Cardiac fibroblast (primary cell): ENCODE measurements around the gene NOS3.

Source experiments
- DNase-seq, 2 donors: peaks; one replicate each; pipeline versions ENCODE4 v3.0.0 to v3.0.0-alpha.2; 2010; ENCODE audit warnings: low read depth in 2 of 2
- H3K4me3 ChIP-seq, 2 donors: replicated peaks in 1 of 2; 1 replicate in 1 of 2; 2 replicates in 1 of 2; pipeline ENCODE4 v1.5.1; 2011; ENCODE audit warnings: low read depth in 2 of 2, low read length in 2 of 2, mild to moderate bottlenecking in 2 of 2, moderate library complexity in 1 of 2
- CTCF ChIP-seq: IDR thresholded peaks from one replicate; pipeline ENCODE4 v1.5.1; 2011; ENCODE audit warnings: low read depth, mild to moderate bottlenecking, low read length, inconsistent platforms

NOS3 gene

GRCh38 chr7:150956395-150957132 is 34.3 kb upstream of the NOS3 start:
- no peak for TF ChIP-seq CTCF
- no peak overlapping the region for H3K4me3 ChIP-seq
- no peak for DNase-seq

DNA sequence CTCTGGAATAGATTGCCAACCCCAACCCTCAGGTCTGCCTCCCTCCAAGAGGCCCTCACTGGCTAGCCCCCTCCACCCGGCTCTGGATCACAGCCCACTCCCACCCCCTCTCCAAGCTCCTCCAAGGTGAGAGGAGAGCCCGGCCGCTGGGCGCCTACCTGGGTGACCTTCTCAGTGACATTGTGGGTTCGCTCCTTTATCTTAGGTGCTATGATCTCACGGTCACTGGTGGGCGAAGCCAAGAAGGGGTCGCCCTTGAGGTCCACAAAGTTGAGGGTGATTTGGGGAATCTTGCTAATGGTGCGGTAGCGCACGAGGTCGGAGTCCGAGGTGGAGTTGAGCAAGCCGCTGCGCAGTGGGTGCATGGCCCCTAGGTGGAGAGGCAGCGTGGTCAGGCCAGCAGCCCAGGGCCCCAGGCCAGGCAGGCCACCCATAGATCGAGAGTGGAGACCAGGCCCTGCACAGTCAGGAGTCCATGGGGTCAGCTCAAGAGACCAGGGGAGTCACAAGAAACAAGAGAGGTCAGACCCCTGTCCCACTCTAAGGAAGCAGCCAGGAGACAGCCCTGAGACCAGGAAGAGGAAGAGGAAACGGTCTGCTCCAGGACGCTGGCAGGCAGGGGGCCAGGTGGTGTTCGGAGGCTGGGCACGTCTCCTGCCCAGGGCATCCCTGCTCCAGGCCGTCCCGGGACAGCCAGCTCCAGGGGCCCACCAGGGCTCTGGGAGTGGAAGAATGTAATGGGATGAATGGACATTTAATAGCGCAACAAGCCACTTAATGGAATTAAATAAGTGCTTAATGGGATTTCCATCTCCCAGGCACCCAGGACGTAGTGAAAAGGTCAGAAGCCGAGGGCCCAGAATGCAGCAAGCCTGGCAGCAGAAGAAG is 33.4 kb upstream of the NOS3 start:
- no peak overlapping the region for H3K4me3 ChIP-seq
- DNase-seq = no peak
- no peak for TF ChIP-seq CTCF

GRCh38 chr7:150958062-150958552 is 32.7 kb upstream of the NOS3 start:
- TF ChIP-seq CTCF = no peak
- no peak for DNase-seq
- no peak overlapping the region for H3K4me3 ChIP-seq

DNA sequence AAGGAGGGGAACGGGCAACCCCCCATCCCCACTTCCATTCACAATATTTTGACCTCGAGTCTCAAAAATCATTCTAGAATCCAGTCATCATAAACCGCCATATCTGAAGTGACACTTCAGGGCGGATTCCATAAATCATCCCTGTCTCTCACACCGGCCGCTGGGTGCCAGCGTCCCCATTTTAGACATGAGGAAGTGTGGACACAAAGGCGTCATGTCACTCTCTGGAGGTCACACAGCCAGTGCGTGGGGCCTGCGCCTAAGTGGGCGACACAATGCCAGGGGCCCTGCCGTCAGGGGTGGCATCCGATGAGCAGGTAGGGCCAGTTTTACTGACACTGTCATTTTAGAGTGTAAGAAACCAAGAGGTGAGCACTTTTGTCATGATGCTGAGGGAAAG is 32.2 kb upstream of the NOS3 start:
- H3K4me3 ChIP-seq = no peak overlapping the region
- no peak for DNase-seq
- no peak for TF ChIP-seq CTCF

DNA sequence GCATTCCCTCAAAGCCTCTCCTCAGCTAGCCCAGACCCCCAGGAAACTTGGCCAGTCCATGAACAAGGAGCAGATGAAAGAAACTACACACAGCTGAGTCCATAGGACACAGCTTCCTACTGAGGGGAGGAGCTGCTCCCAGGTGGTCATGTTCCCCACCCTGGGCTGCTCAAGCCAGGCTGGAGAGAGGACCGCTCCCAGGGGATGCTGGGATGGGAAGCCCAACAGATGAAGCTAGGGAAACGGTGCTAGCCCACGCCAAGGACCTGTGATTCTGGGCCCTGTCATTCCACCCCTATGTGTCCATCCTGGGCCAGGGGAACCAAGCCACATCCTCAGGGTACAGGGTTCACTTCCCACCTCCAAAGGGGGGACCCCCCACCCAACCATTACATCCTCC is 31.7 kb upstream of the NOS3 start:
- no peak for TF ChIP-seq CTCF
- no peak overlapping the region for H3K4me3 ChIP-seq

GRCh38 chr7:150959739-150960734 is 30.8 kb upstream of the NOS3 start:
- no peak for TF ChIP-seq CTCF
- H3K4me3 ChIP-seq = no peak overlapping the region
- DNase-seq = peak in 1 of 2 donors; percentile 57

More for the DNA sequence above, 31.7 kb upstream of the NOS3 start:
- DNase-seq = no peak
